NCI-H1930 (cell line): ENCODE results near the gene MOSPD2.

ENCODE experiments used
- DNase-seq, 2 experiments: peaks; one replicate each; lab custom pipeline; 2025; lab: John Stamatoyannopoulos, UW

The MOSPD2 gene

DNA sequence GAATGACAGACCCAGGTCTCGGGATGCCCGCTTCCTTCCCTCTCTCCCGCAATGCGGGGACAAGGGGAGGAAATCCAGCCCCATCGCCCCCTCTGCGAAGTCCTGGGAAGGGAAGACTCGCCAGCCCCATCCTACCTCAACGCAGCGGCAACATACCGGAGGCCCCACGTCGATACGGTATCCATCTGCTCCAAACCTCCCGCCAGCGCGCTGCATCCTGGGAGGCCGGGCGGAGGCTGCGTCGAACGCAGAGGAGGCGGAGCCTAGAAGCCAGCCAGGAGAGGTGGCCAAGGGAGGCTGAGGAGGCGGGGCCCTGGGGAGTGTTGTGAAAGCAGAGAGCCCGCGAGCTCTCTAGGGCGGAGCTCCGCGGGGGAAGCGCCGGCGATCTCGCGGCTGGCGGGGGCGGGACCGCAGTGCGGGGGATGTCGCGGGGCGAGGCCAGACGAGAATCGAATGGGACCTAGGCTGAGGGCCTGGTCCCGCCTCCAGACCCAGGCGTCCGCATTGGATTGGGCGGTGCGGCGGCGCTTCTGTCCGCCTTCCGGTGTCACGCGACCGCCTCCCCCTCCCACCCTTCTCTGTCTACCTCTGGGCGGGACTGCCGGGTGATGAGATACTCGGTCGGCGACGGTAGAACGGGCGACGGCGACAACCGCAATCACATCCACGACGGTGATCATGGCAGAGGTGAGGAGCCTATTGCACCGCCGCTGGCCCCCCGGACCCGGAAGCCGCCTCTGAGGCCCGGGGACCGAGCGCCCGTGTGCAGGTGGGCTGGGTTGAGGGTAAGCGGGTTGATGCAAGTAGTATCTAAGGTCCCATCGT is at the start of gene MOSPD2, which contains the start of gene FANCB:
TSS of gene MOSPD2 (plus strand) at position 571 of the 825 bp plus-strand sequence. CDS start at position 679, 108 bp downstream.
TSS of gene FANCB (minus strand) at position 219 of the 825 bp plus-strand sequence. CDS start 7,559 bp downstream, outside the sequence.
- peak; percentile 93 for DNase-seq

DNA sequence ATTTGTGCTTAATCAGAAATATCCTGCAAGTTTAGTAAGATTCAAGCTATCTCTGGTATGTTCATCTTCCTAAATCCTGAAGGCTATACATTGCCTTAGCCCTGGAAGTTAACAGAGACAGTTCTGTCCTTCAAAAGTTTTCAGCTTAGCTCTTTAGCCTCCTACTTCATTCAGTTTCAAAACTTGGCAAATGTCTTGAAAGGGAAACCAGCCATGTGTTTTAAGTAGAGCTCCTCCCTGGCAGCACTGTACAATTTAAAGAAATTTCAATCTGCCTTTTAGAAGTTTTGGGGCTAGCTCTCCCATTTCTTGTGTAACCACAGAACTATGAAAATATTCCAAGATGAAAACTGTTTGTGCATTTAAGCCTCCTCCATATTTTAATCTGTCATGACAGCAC is 47.4 kb upstream of the MOSPD2 start:
- no peak for DNase-seq

DNA sequence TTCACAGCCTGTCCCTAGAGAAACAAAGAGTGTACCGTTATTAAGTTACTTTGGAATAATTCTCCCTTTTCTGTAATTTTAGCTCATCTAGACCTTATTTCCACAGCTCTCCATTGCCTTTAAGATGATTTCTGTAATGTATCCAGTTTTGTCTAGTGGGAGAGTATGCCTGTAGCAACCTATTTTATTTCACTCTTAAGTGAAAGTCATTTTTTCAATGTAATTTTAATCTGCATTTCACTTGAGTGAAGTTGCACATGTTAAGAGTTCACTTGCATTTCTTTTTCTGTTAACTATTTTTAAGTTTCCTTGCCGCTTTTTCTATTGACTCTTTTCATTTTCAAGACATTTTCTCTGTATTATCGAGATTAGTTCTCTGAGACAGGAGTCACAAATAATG is 46.9 kb upstream of the MOSPD2 start:
- no peak for DNase-seq

DNA sequence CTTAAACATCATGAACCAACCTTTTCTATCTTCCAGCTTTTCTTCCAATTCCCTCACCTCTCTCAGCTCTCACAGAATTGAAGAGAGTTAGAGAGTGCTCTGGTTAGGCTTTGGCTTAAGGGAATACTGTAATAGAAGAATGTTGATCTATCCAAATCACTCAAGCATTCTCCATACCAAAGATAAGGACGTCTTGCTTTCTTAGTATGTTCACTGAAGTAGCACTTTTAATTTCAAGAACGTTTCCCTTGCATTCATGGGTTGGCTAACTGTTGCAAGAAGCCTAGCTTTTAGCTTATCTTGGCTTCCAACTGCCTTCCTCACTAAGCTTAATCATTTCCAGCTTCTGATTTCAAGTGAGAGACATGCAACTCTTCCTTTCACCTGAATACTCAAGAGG is 43.6 kb upstream of the MOSPD2 start:
- DNase-seq = no peak

DNA sequence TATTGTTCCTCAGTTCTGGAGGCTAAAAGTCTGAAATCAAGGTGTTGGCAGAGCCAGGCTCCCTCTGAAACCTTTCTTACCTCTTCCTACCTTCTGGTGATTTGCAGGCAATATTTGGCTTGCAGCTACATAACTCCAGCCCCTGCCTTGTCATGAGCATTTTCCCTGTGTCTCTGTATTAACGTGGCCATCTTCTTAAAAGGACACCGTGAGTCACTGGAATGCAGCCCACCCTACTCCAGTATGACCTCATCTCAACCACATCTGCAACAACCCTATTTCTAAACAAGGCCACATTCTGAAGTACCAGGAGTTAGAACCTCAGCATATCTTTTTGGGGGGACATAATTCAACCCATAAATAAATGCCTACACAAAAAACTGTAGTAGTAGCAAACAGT is 41.1 kb upstream of the MOSPD2 start:
- DNase-seq = no peak

DNA sequence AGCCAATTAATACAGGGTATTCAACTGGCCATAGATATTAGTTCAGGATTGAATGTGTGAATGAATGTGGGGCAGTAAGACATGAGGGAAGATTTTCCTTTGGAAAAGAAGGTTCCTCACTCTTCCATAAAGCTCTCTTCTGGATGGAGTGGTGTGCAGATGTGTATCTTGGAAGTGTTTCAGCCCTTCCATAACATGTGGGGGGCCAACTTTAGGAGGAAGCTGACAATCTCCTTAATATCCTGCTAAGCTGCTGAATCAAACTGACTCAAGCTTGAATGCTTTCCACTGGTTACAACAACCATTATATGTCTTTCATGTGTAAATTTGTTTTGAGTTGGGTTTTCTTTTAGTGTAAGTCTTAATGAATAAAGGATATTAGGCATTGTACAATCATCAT is 40.6 kb upstream of the MOSPD2 start:
- no peak for DNase-seq

DNA sequence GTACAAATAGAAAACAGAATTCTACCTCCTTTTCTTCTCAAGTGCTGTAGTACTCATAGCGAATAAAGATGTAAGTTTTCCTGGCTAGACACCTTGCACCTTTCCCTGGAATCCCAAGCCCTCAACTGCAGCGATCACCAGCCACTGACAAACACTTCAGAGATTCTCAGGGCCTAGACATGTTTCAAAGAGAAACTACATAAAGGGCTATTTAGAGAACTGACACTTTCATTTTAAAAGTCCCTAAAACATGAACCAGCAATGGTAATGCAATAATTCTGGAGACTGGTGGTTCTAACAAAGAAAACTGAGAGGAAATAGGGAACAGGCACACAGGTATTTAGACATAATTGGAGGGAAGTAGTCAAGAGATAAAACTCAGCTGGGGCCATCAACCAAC is 36.1 kb upstream of the MOSPD2 start:
- DNase-seq = no peak

DNA sequence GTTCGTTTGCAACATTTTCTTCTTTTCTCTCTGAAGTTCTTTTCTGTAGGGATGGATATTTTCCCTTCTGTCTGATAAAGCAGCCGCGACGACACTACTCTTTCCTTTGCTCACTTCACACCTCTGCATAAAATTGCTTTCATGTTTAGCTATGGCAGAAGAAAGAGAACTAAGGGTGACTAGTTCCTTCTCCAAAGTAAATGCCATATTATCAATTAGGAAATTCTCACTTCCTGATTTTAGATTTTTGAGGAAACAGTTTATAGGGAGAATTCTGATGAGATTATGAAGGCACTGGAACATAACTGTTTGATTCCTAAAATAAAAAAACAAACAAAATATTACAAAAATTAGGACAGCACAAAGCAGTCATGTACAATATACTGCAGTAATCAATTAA is 29.6 kb upstream of the MOSPD2 start:
- no peak for DNase-seq

DNA sequence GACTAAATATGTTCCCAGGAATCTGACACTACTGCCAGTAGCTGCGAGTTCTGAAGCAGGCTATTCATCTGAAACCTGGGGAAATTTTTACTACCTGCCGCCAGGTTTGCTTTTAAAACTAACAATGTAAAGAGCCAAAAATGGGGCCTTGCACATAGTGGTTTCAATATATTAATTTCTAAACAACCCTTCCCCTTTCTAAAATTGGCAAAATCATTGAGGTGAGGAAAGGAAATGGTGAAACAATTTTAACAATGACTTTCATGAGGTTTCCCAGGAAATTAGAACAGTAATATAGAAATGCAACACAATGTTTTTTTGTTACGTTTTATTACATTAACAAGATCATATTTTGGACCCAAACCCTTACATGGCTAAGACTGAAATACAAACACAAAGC is 21.7 kb upstream of the MOSPD2 start:
- no peak for DNase-seq

DNA sequence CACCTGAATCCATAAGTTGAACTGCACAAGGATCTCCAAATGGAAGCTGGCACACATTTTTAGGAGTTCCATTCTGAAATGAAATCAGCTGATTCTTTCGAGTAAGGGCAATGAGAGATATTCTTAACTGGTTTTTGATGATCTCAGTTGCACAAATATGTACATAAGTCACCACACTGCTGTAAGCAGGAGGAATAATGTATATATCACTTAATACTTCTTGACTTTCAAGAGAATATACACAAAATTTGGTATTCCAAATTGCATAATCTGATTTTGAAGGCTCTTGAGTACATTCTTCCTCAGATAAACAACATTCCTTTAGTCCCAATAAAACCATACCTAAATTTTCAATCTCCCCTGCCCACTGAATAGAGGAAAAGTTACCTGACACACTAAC is 8.6 kb upstream of the MOSPD2 start:
- DNase-seq = no peak

DNA sequence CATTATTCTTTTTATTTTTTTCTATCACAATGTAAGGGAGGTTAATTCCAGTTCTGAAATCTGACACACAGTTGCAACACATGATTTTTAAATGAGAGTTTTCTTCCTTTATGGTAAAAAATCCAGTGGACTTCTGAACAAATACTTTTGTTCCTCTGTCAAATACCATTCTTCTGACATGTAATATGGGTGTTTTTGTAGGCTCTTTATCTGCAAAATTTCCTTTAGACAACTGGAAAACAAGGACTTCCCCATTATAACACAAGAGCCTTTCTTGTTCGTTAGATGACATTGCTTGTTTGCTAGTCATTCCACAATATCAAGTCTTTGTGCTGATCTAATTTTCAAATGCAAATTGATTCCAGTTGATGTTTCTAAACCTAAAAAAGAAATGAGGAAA is 8.0 kb upstream of the MOSPD2 start:
- DNase-seq = no peak

DNA sequence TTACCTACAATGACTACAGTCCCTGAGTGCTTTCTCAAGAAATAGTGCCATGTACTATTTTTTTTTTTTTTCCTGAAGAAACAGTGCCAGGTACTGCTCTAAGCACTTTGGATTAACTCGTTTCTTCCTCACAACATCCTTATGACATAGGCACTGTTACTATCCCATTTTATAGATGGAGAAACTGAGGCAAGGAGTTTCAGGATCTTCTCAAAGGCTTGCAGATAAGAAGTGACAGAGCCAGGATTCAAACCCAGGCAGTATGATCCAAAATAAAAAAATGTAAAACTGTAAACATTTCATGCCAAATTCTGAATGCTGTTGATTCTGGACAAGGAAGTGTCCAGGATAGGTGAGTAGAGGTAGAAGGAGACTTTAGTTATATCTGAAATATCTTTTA is 1.5 kb upstream of the MOSPD2 start:
- DNase-seq = no peak

DNA sequence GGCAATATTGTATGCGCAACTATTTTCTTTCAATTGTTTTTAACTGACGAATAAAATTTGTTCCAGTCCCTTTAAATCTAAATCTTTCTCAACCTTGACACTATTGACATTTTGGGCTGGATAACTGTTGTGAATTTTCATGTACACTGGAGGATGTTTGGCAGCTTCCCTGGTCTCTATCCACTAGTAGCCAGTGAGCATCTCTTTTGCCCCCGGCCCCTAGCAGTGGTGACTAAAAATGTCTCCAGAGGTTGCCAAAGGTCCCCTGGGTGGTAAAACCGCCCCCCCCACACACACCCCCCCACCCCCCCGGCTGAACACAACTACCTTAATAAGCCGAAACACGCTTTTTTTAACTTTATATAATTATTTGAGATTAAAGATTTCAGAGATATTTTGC is 866 bp upstream of the MOSPD2 start:
- no peak for DNase-seq

DNA sequence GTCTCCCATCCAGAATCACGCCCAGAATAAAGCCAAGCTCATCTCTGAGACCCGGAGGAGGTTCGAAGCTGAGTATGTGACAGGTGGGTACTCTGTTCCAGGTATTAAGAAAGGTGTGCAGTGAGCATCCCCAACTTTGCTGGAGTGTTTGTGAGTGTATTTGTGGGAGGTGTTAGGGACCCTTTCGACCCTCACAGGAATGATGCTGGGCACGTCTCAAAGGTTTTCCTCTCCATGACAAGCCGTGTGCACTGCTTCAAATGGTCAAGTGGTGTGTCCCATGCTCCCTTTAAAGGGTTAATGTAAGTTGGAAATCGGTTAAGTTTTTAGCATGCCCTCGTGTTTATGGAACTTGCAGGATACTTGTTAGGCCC is 442 bp downstream of the MOSPD2 start:
- DNase-seq = no peak

DNA sequence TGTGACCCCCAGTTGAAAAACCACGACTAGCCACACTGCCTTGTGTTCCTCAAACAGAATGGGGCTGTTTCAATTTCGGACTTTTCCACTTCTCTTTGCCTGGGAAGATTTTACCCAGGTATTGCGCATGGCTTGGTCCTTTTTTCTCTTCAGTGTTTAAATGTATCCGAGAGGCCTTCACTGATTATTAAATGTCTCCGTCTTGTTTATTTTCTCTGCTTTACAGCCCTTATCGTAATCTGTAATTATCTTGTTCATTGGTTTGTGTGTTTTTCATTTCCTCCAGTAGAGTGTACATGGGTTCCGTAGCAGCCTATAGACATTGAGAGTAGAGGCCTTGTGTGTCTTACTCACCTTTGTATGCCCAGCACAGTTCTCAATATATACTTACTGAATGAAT is 2.4 kb downstream of the MOSPD2 start:
- DNase-seq = no peak

DNA sequence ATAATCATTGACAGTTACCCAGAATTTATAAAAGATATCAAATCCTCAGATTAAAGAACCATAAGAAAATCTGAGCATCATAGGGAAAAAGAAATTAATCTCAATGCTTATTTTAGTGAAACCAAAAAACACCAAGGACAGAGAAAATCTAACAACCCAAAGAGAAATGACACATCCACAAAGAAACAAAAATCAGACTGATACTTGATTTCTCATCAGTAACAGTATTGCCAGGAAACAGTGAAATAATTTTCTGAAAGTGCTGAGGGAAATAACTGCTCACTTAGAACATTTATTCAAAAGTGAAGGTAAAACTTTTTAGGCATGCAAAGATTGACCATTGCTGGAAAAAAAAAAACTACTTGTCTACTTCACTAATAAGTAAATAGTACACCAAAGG is 10.6 kb downstream of the MOSPD2 start:
- no peak for DNase-seq

DNA sequence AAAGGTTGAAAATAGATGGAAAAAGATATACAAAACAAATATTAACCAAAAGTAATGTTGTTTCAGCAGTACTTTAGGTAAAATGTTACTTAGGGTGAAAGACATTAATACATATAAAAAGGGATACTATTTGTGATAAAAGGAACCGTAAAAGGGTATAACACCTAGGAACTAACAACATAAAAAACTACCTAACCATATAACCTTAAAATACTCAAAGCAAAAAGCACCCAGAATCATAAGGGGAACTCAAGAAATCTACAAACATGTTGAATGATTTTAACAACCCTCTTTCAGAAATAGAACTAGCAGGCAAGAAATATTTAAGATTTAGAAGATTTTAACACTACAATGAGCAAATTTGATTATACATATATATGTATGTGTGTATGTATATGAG is 11.5 kb downstream of the MOSPD2 start:
- DNase-seq = no peak

DNA sequence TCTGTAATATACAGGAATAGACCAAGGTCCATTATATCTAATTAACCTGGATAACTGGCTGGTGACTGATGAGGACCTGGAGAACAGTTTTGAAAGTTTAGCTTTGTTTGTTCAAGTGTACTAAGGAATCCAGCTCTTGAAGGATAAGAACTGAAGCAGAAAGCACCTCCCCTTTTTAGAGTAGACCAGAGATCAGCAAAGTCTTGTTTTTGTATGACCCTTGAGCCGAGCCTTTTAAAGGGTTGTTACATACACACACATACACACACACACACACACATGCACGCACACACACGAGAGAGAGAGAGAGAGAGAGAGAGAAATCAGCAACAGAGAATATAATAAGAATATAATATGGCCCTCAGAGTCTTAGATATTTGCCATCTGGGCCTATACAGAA is 13.0 kb downstream of the MOSPD2 start:
- no peak for DNase-seq

DNA sequence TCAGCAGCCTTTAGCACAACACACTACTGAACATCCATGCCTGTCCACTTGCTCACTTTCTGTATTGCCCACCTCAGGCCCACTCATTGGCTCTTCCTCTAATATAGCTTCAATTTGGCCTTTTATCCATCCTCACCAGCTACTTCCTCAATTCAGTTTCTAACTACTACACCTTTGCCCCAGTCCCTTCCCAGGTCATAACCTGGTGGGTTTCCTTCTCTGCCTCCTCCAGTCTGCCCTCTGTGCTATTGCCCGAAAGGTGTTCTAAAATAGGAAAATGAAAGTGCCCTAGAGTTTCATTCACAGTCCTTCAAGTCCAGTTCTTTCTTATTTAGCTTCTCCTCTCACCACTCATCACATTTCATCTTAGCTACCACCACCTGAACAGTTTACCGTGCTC is 23.1 kb downstream of the MOSPD2 start:
- DNase-seq = no peak

DNA sequence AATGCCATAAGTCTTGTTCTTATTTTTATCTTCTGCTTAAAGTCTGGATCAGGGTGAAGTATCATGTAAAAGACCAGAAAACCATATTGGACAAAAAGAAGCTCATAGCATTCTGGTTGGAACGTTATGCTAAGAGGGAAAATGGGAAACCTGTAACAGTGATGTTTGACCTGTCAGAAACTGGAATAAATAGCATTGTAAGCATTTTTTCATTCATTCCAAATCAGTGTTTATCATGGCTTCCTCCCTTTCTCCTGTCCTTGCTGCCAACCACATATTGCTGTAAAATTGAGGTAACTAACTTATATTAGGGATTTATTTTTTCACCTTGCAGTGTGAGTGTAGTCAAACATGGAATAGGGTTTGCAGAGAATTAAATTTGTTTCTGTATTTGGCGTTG is 23.8 kb downstream of the MOSPD2 start:
- no peak for DNase-seq

DNA sequence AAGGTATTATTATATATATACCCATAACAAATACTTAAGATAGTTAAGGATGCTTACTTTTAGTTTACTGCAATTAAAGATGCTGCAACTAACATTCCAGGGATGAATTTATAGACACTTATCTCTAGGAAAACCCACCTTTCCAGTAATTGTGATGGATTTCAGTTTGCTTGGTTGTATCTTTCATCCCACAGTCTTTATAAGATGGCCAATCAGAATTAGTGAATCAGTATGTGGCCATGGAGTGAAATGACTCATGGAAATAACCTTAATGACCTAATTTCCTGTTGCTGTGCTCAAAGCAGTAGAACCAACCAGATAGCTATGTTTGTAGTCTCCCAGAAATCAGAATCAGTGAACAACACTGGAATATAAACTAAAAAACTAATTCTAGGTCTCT is 26.4 kb downstream of the MOSPD2 start:
- DNase-seq = no peak

DNA sequence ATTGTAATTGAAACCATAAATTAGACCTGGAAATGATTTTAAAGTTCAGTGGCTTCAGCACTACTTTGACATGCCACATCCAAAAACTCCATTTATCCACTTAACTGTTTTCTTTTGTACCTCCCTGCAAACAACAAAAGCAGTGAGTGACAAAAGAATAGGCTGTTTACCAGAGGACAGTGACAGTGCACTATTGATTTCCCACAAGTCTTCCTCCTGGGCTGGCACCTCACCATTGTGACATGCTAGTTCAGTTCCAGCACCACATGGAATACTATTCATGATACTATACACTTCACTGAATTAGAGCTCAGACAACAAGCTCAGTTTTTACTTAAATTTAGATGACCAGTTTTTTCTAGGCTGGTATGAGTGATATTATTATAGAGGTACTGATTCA is 29.3 kb downstream of the MOSPD2 start:
- DNase-seq = no peak

DNA sequence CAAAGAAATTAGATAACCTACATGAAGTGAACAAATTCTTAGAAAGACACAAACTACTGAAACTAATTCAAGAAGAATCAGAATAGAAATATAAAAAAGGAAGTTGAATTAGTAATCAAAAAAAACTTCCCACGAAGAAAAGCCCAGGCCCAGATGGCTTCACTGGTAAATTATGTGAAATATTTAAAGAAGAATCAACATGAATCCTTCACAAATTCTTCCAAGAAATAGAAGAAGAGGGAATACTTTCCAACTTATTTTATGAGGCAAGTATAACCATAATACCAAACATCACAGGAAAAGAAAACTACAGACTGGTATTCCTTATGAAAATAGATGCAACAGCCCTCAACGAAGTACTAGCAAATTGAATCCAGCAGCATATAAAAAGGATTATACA is 30.7 kb downstream of the MOSPD2 start:
- DNase-seq = no peak

DNA sequence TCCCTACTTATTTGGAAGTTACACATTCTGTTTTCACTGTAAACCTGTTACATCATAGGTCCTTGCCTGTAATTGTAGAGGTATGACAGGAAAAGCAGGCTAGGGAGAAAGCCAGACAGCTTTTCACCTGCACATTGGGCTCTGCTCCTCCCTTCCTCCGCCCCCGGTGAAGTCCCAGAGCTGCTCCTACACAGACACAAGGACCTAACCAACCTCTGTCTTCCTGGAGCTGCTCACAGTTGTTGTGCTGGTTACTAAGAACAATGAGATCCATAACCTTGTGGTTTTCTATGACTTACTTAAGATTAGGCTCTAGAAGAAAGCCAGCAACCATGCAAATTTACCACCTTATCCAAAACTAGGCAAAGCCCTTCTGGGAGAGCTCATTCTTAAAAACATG is 40.0 kb downstream of the MOSPD2 start:
- no peak for DNase-seq
